H9 (cell line): ENCODE data around the gene CAPNS1. TPM values are rescaled to one million over a fixed set of nuclear protein-coding genes. Genes with fewer than 3 reads are reported as not detected.

Source experiments
- DNase-seq: peaks from one replicate; pipeline ENCODE4 v3.0.0-alpha.2; 2017
- H2AFZ ChIP-seq: one replicate; pipeline ENCODE4 v1.6.1; 2013; ENCODE audit warnings: mild to moderate bottlenecking, low read length, control low read depth, moderate library complexity
- H2AK5ac ChIP-seq: 2 replicates; pipeline ENCODE4 v1.6.1; 2013; ENCODE audit warnings: low read length, control low read depth, mixed read lengths; ENCODE audit not compliant: insufficient read length
- H2BK120ac ChIP-seq: one replicate; pipeline ENCODE4 v1.6.1; 2013; ENCODE audit warnings: low read depth, mild to moderate bottlenecking, low read length, control low read depth, inconsistent platforms; ENCODE audit not compliant: poor library complexity, severe bottlenecking
- H2BK12ac ChIP-seq: 2 replicates; pipeline ENCODE4 v1.6.1; 2013; ENCODE audit warnings: low read length, control low read depth, mixed read lengths, low read depth; ENCODE audit not compliant: insufficient read length
- H2BK15ac ChIP-seq: 2 replicates; pipeline ENCODE4 v1.6.1; 2013; ENCODE audit warnings: low read depth, low read length, control low read depth
- H2BK20ac ChIP-seq: one replicate; pipeline ENCODE4 v1.6.1; 2013; ENCODE audit warnings: low read depth, mild to moderate bottlenecking, low read length, control low read depth, inconsistent platforms; ENCODE audit not compliant: poor library complexity, severe bottlenecking
- H2BK5ac ChIP-seq: 2 replicates; pipeline ENCODE4 v1.6.1; 2013; ENCODE audit warnings: low read length, control low read depth, mixed read lengths; ENCODE audit not compliant: insufficient read length
- H3K14ac ChIP-seq: 2 replicates; pipeline ENCODE4 v1.6.1; 2013; ENCODE audit warnings: low read length, control low read depth; ENCODE audit not compliant: insufficient read depth
- H3K18ac ChIP-seq: 2 replicates; pipeline ENCODE4 v1.6.1; 2013; ENCODE audit warnings: low read depth, mild to moderate bottlenecking, mixed read lengths, low read length, control low read depth; ENCODE audit not compliant: insufficient read length
- H3K23ac ChIP-seq: 2 replicates; pipeline ENCODE4 v1.6.1; 2013; ENCODE audit warnings: low read length, control low read depth, mixed read lengths, low read depth; ENCODE audit not compliant: insufficient read length
- H3K23me2 ChIP-seq: 2 replicates; pipeline ENCODE4 v1.6.1; 2013; ENCODE audit warnings: low read depth, mild to moderate bottlenecking, mixed read lengths, low read length, control low read depth; ENCODE audit not compliant: insufficient read length, poor library complexity, severe bottlenecking
- H3K27ac ChIP-seq: 2 replicates; pipeline ENCODE4 v1.5.1; 2013; ENCODE audit warnings: low read length, control low read depth, mixed read lengths, low read depth; ENCODE audit not compliant: insufficient read length
- H3K27me3 ChIP-seq: 2 replicates; pipeline ENCODE4 v1.6.1; 2013; ENCODE audit warnings: low read length, control low read depth, inconsistent platforms; ENCODE audit not compliant: insufficient read depth
- H3K4ac ChIP-seq: 2 replicates; pipeline ENCODE4 v1.6.1; 2013; ENCODE audit warnings: low read depth, mild to moderate bottlenecking, control low read depth, inconsistent platforms, low read length, moderate library complexity
- H3K4me1 ChIP-seq: 2 replicates; pipeline ENCODE4 v1.6.1; 2013; ENCODE audit warnings: low read length, control low read depth, inconsistent platforms; ENCODE audit not compliant: insufficient read depth
- H3K4me2 ChIP-seq: 2 replicates; pipeline ENCODE4 v1.6.1; 2013; ENCODE audit warnings: low read length, control low read depth, mixed read lengths; ENCODE audit not compliant: insufficient read length, insufficient read depth
- H3K56ac ChIP-seq: 2 replicates; pipeline ENCODE4 v1.6.1; 2013; ENCODE audit warnings: low read depth, mild to moderate bottlenecking, mixed read lengths, low read length, control low read depth; ENCODE audit not compliant: insufficient read length
- H3K79me1 ChIP-seq: 2 replicates; pipeline ENCODE4 v1.6.1; 2013; ENCODE audit warnings: low read depth, mild to moderate bottlenecking, moderate library complexity, low read length, control low read depth, inconsistent platforms; ENCODE audit not compliant: insufficient read depth, poor library complexity, severe bottlenecking
- H3K79me2 ChIP-seq: 2 replicates; pipeline ENCODE4 v1.6.1; 2013; ENCODE audit warnings: low read length, control low read depth, inconsistent platforms; ENCODE audit not compliant: insufficient read depth
- H3K9ac ChIP-seq: 2 replicates; pipeline ENCODE4 v1.6.1; 2013; ENCODE audit warnings: low read length, control low read depth, mixed read lengths; ENCODE audit not compliant: insufficient read length; ENCODE audit errors: extremely low read depth
- H3K9me3 ChIP-seq: one replicate; pipeline ENCODE4 v1.6.1; 2013; ENCODE audit warnings: low read depth, low read length, inconsistent platforms; ENCODE audit not compliant: control insufficient read depth
- H3T11ph ChIP-seq: one replicate; pipeline ENCODE4 v1.6.1; 2013; ENCODE audit warnings: mild to moderate bottlenecking, low read length, control low read depth, inconsistent platforms
- H4K20me1 ChIP-seq: one replicate; pipeline ENCODE4 v1.6.1; 2013; ENCODE audit not compliant: control insufficient read depth, insufficient read length, insufficient read depth
- H4K5ac ChIP-seq: 2 replicates; pipeline ENCODE4 v1.6.1; 2013; ENCODE audit warnings: low read depth, mild to moderate bottlenecking, mixed read lengths, low read length, control low read depth; ENCODE audit not compliant: insufficient read length
- H4K8ac ChIP-seq: replicated peaks from 2 replicates; pipeline ENCODE4 v1.6.1; 2013; ENCODE audit warnings: low read length, control low read depth, mixed read lengths, low read depth; ENCODE audit not compliant: insufficient read length
- H4K91ac ChIP-seq: 2 replicates; pipeline ENCODE4 v1.6.1; 2013; ENCODE audit warnings: low read depth, mild to moderate bottlenecking, moderate library complexity, mixed read lengths, low read length, control low read depth; ENCODE audit not compliant: insufficient read length
- H3K27ac Mint-ChIP-seq, 3 experiments: 2 replicates in 2 of 3; 3 replicates in 1 of 3; pipeline ENCODE4 v1.8.0; 2020 to 2021; ENCODE audit warnings: mixed read lengths in 3 of 3, mild to moderate bottlenecking in 1 of 3, moderate library complexity in 1 of 3
- H3K27me3 Mint-ChIP-seq: 2 replicates; pipeline ENCODE4 v1.8.0; 2021; ENCODE audit warnings: low read depth, mild to moderate bottlenecking, moderate library complexity, mixed read lengths
- H3K36me3 Mint-ChIP-seq, 3 experiments: 2 replicates in 2 of 3; 3 replicates in 1 of 3; pipeline ENCODE4 v1.8.0; 2020 to 2021; ENCODE audit warnings: low read depth in 3 of 3, mixed read lengths in 3 of 3; ENCODE audit not compliant: insufficient read depth in 1 of 3
- H3K4me1 Mint-ChIP-seq, 2 experiments: 2 replicates each; pipeline ENCODE4 v1.8.0; 2020; ENCODE audit warnings: mixed read lengths in 2 of 2
- H3K4me3 Mint-ChIP-seq, 2 experiments: 2 replicates in 1 of 2; 3 replicates in 1 of 2; pipeline ENCODE4 v1.8.0; 2020 to 2021; ENCODE audit warnings: mild to moderate bottlenecking in 2 of 2, mixed read lengths in 2 of 2, moderate library complexity in 1 of 2
- H3K9me3 Mint-ChIP-seq, 2 experiments: 2 replicates in 1 of 2; 3 replicates in 1 of 2; pipeline ENCODE4 v1.8.0; 2020; ENCODE audit warnings: mild to moderate bottlenecking in 2 of 2, mixed read lengths in 2 of 2, moderate library complexity in 1 of 2
- CTCF ChIP-seq: fragments of 200-600 bp; sonication (generic); conservative IDR thresholded peaks from 3 replicates; pipeline ENCODE4 v1.8.0; 2021; ENCODE audit warnings: antibody characterized with exemption, mild to moderate bottlenecking
- WGBS: extraction: QIAGEN DNeasy Blood & Tissue Kit; methylation state at CpG from one replicate; pipeline ENCODE4 v1.1.7; 2013; ENCODE audit warnings: missing lambda C conversion rate, low lambda C conversion rate, mixed read lengths; ENCODE audit not compliant: insufficient read length; ENCODE audit errors: extremely low coverage; 5-methylcytosine and 5-hydroxymethylcytosine counted together
- total RNA-seq: library from RNA; stranded (reverse); gene quantifications from 2 replicates; pipeline ENCODE4 v1.2.1, GENCODE V29; 2021

CAPNS1 gene
- total RNA-seq, 1 experiment from 2014 or later = 399 TPM

GRCh38 chr19:36111200-36111539 is 28.7 kb upstream of the CAPNS1 start:
- Histone ChIP-seq H3K14ac (no peak overlapping the region), H2AK5ac (no peak overlapping the region), H3K9me3 (no peaks in the 10 kb centered on the region), H2BK15ac (no peak overlapping the region), H4K91ac (no peak overlapping the region), H3K23ac (no peak overlapping the region), H4K8ac (no peak overlapping the region), H3K27ac (no peak overlapping the region), H2BK120ac (no peak overlapping the region), H3K9ac (no peak overlapping the region), H3K27me3 (no peaks in the 10 kb centered on the region), H2BK5ac (no peak overlapping the region), H4K5ac (no peak overlapping the region), H3K18ac (no peak overlapping the region), H3K79me2 (no peaks in the 10 kb centered on the region; the same call in 1 of the 2 replicates), H4K20me1 (no peaks in the 10 kb centered on the region), H2BK20ac (no peak overlapping the region), H2BK12ac (no peak overlapping the region), H3K4me2 (no peak overlapping the region), H3K79me1 (no peaks in the 10 kb centered on the region), H3T11ph (no peak overlapping the region), H3K23me2 (peaks cover 13% of the 10 kb centered on the region), H3K4me1 (peaks cover 2% of the 10 kb centered on the region; the same call in 1 of the 2 replicates), H3K4ac (no peak overlapping the region), H3K56ac (no peak overlapping the region), H2AFZ (no peak overlapping the region)
- no peaks in the 10 kb centered on the region; a peak in 1 of 5 replicates for H3K9me3 Mint-ChIP-seq
- DNase-seq = no peak
- peaks cover 38 to 46% of the 10 kb centered on the region in 2 experiments for H3K4me1 Mint-ChIP-seq
- peak overlapping the region in 1 of 2 experiments; percentile 60; a peak in 1 of 5 replicates for H3K4me3 Mint-ChIP-seq
- H3K27ac Mint-ChIP-seq = peak overlapping the region in 1 of 3 experiments; percentile 93; a peak in 2 of 7 replicates
- no CpG with 5 or more reads among the region's 13 CpGs for WGBS
- H3K27me3 Mint-ChIP-seq = peaks cover 3% of the 10 kb centered on the region
- no peak for TF ChIP-seq CTCF
- peaks cover 13 to 45% (median 31%) of the 10 kb centered on the region in 3 experiments; a peak in 6 of 7 replicates for H3K36me3 Mint-ChIP-seq
